Measurements from ENCODE around the gene CHAC1.

CHAC1 gene

GRCh38 chr15:40922608-40923005 is 30.7 kb upstream of the CHAC1 start:
- TF ChIP-seq CTCF (IDR thresholded peaks at IDR 0.05; ENCODE audit: control insufficient read depth, extremely low read depth, insufficient read depth) = no peak
- DNase-seq (ENCODE audit: low read depth) = no peak
- no peak overlapping the region for H3K4me3 ChIP-seq (ENCODE audit: low read depth, low read length)

GRCh38 chr15:40923551-40923950 is 29.7 kb upstream of the CHAC1 start:
- H3K4me3 ChIP-seq (ENCODE audit: low read depth, low read length) = no peak overlapping the region
- no peak for TF ChIP-seq CTCF (IDR thresholded peaks at IDR 0.05; ENCODE audit: control insufficient read depth, extremely low read depth, insufficient read depth)
- DNase-seq (ENCODE audit: low read depth) = no peak

- TF ChIP-seq CTCF (IDR thresholded peaks at IDR 0.05; ENCODE audit: control insufficient read depth, extremely low read depth, insufficient read depth) = no peak
- no peak for DNase-seq (ENCODE audit: low read depth)
- no peak overlapping the region for H3K4me3 ChIP-seq (ENCODE audit: low read depth, low read length)
These were observed 27.8 kb upstream of the CHAC1 start for GRCh38 chr15:40925495-40925862.

GRCh38 chr15:40925863-40926658 is 27.2 kb upstream of the CHAC1 start:
- DNase-seq (ENCODE audit: low read depth) = no peak
- TF ChIP-seq CTCF (IDR thresholded peaks at IDR 0.05; ENCODE audit: control insufficient read depth, extremely low read depth, insufficient read depth) = no peak
- H3K4me3 ChIP-seq (ENCODE audit: low read depth, low read length) = no peak overlapping the region

GRCh38 chr15:40926659-40927494 is 26.4 kb upstream of the CHAC1 start:
- no peak for TF ChIP-seq CTCF (IDR thresholded peaks at IDR 0.05; ENCODE audit: control insufficient read depth, extremely low read depth, insufficient read depth)
- no peak overlapping the region for H3K4me3 ChIP-seq (ENCODE audit: low read depth, low read length)
- DNase-seq (ENCODE audit: low read depth) = no peak

- no peak for TF ChIP-seq CTCF (IDR thresholded peaks at IDR 0.05; ENCODE audit: control insufficient read depth, extremely low read depth, insufficient read depth)
- no peak for DNase-seq (ENCODE audit: low read depth)
- H3K4me3 ChIP-seq (ENCODE audit: low read depth, low read length) = no peak overlapping the region
These were observed 25.8 kb upstream of the CHAC1 start for GRCh38 chr15:40927495-40927872.
